H9 (cell line): ENCODE results near the gene HBS1L. TPM values are rescaled to one million over a fixed set of nuclear protein-coding genes. Genes with fewer than 3 reads are reported as not detected.

Source experiments
- DNase-seq: peaks from one replicate; pipeline ENCODE4 v3.0.0-alpha.2; 2017
- H2AFZ ChIP-seq: one replicate; pipeline ENCODE4 v1.6.1; 2013; ENCODE audit warnings: mild to moderate bottlenecking, low read length, control low read depth, moderate library complexity
- H2AK5ac ChIP-seq: 2 replicates; pipeline ENCODE4 v1.6.1; 2013; ENCODE audit warnings: low read length, control low read depth, mixed read lengths; ENCODE audit not compliant: insufficient read length
- H2BK120ac ChIP-seq: one replicate; pipeline ENCODE4 v1.6.1; 2013; ENCODE audit warnings: low read depth, mild to moderate bottlenecking, low read length, control low read depth, inconsistent platforms; ENCODE audit not compliant: poor library complexity, severe bottlenecking
- H2BK12ac ChIP-seq: 2 replicates; pipeline ENCODE4 v1.6.1; 2013; ENCODE audit warnings: low read length, control low read depth, mixed read lengths, low read depth; ENCODE audit not compliant: insufficient read length
- H2BK15ac ChIP-seq: 2 replicates; pipeline ENCODE4 v1.6.1; 2013; ENCODE audit warnings: low read depth, low read length, control low read depth
- H2BK20ac ChIP-seq: one replicate; pipeline ENCODE4 v1.6.1; 2013; ENCODE audit warnings: low read depth, mild to moderate bottlenecking, low read length, control low read depth, inconsistent platforms; ENCODE audit not compliant: poor library complexity, severe bottlenecking
- H2BK5ac ChIP-seq: 2 replicates; pipeline ENCODE4 v1.6.1; 2013; ENCODE audit warnings: low read length, control low read depth, mixed read lengths; ENCODE audit not compliant: insufficient read length
- H3K14ac ChIP-seq: 2 replicates; pipeline ENCODE4 v1.6.1; 2013; ENCODE audit warnings: low read length, control low read depth; ENCODE audit not compliant: insufficient read depth
- H3K18ac ChIP-seq: 2 replicates; pipeline ENCODE4 v1.6.1; 2013; ENCODE audit warnings: low read depth, mild to moderate bottlenecking, mixed read lengths, low read length, control low read depth; ENCODE audit not compliant: insufficient read length
- H3K23ac ChIP-seq: 2 replicates; pipeline ENCODE4 v1.6.1; 2013; ENCODE audit warnings: low read length, control low read depth, mixed read lengths, low read depth; ENCODE audit not compliant: insufficient read length
- H3K23me2 ChIP-seq: 2 replicates; pipeline ENCODE4 v1.6.1; 2013; ENCODE audit warnings: low read depth, mild to moderate bottlenecking, mixed read lengths, low read length, control low read depth; ENCODE audit not compliant: insufficient read length, poor library complexity, severe bottlenecking
- H3K27ac ChIP-seq: 2 replicates; pipeline ENCODE4 v1.5.1; 2013; ENCODE audit warnings: low read length, control low read depth, mixed read lengths, low read depth; ENCODE audit not compliant: insufficient read length
- H3K27me3 ChIP-seq: 2 replicates; pipeline ENCODE4 v1.6.1; 2013; ENCODE audit warnings: low read length, control low read depth, inconsistent platforms; ENCODE audit not compliant: insufficient read depth
- H3K4ac ChIP-seq: 2 replicates; pipeline ENCODE4 v1.6.1; 2013; ENCODE audit warnings: low read depth, mild to moderate bottlenecking, control low read depth, inconsistent platforms, low read length, moderate library complexity
- H3K4me1 ChIP-seq: 2 replicates; pipeline ENCODE4 v1.6.1; 2013; ENCODE audit warnings: low read length, control low read depth, inconsistent platforms; ENCODE audit not compliant: insufficient read depth
- H3K4me2 ChIP-seq: 2 replicates; pipeline ENCODE4 v1.6.1; 2013; ENCODE audit warnings: low read length, control low read depth, mixed read lengths; ENCODE audit not compliant: insufficient read length, insufficient read depth
- H3K56ac ChIP-seq: 2 replicates; pipeline ENCODE4 v1.6.1; 2013; ENCODE audit warnings: low read depth, mild to moderate bottlenecking, mixed read lengths, low read length, control low read depth; ENCODE audit not compliant: insufficient read length
- H3K79me1 ChIP-seq: 2 replicates; pipeline ENCODE4 v1.6.1; 2013; ENCODE audit warnings: low read depth, mild to moderate bottlenecking, moderate library complexity, low read length, control low read depth, inconsistent platforms; ENCODE audit not compliant: insufficient read depth, poor library complexity, severe bottlenecking
- H3K79me2 ChIP-seq: 2 replicates; pipeline ENCODE4 v1.6.1; 2013; ENCODE audit warnings: low read length, control low read depth, inconsistent platforms; ENCODE audit not compliant: insufficient read depth
- H3K9ac ChIP-seq: 2 replicates; pipeline ENCODE4 v1.6.1; 2013; ENCODE audit warnings: low read length, control low read depth, mixed read lengths; ENCODE audit not compliant: insufficient read length; ENCODE audit errors: extremely low read depth
- H3K9me3 ChIP-seq: one replicate; pipeline ENCODE4 v1.6.1; 2013; ENCODE audit warnings: low read depth, low read length, inconsistent platforms; ENCODE audit not compliant: control insufficient read depth
- H3T11ph ChIP-seq: one replicate; pipeline ENCODE4 v1.6.1; 2013; ENCODE audit warnings: mild to moderate bottlenecking, low read length, control low read depth, inconsistent platforms
- H4K20me1 ChIP-seq: one replicate; pipeline ENCODE4 v1.6.1; 2013; ENCODE audit not compliant: control insufficient read depth, insufficient read length, insufficient read depth
- H4K5ac ChIP-seq: 2 replicates; pipeline ENCODE4 v1.6.1; 2013; ENCODE audit warnings: low read depth, mild to moderate bottlenecking, mixed read lengths, low read length, control low read depth; ENCODE audit not compliant: insufficient read length
- H4K8ac ChIP-seq: replicated peaks from 2 replicates; pipeline ENCODE4 v1.6.1; 2013; ENCODE audit warnings: low read length, control low read depth, mixed read lengths, low read depth; ENCODE audit not compliant: insufficient read length
- H4K91ac ChIP-seq: 2 replicates; pipeline ENCODE4 v1.6.1; 2013; ENCODE audit warnings: low read depth, mild to moderate bottlenecking, moderate library complexity, mixed read lengths, low read length, control low read depth; ENCODE audit not compliant: insufficient read length
- H3K27ac Mint-ChIP-seq, 3 experiments: 2 replicates in 2 of 3; 3 replicates in 1 of 3; pipeline ENCODE4 v1.8.0; 2020 to 2021; ENCODE audit warnings: mixed read lengths in 3 of 3, mild to moderate bottlenecking in 1 of 3, moderate library complexity in 1 of 3
- H3K27me3 Mint-ChIP-seq: 2 replicates; pipeline ENCODE4 v1.8.0; 2021; ENCODE audit warnings: low read depth, mild to moderate bottlenecking, moderate library complexity, mixed read lengths
- H3K36me3 Mint-ChIP-seq, 3 experiments: 2 replicates in 2 of 3; 3 replicates in 1 of 3; pipeline ENCODE4 v1.8.0; 2020 to 2021; ENCODE audit warnings: low read depth in 3 of 3, mixed read lengths in 3 of 3; ENCODE audit not compliant: insufficient read depth in 1 of 3
- H3K4me1 Mint-ChIP-seq, 2 experiments: 2 replicates each; pipeline ENCODE4 v1.8.0; 2020; ENCODE audit warnings: mixed read lengths in 2 of 2
- H3K4me3 Mint-ChIP-seq, 2 experiments: 2 replicates in 1 of 2; 3 replicates in 1 of 2; pipeline ENCODE4 v1.8.0; 2020 to 2021; ENCODE audit warnings: mild to moderate bottlenecking in 2 of 2, mixed read lengths in 2 of 2, moderate library complexity in 1 of 2
- H3K9me3 Mint-ChIP-seq, 2 experiments: 2 replicates in 1 of 2; 3 replicates in 1 of 2; pipeline ENCODE4 v1.8.0; 2020; ENCODE audit warnings: mild to moderate bottlenecking in 2 of 2, mixed read lengths in 2 of 2, moderate library complexity in 1 of 2
- WGBS: extraction: QIAGEN DNeasy Blood & Tissue Kit; methylation state at CpG from one replicate; pipeline ENCODE4 v1.1.7; 2013; ENCODE audit warnings: missing lambda C conversion rate, low lambda C conversion rate, mixed read lengths; ENCODE audit not compliant: insufficient read length; ENCODE audit errors: extremely low coverage; 5-methylcytosine and 5-hydroxymethylcytosine counted together
- total RNA-seq: library from RNA; stranded (reverse); gene quantifications from 2 replicates; pipeline ENCODE4 v1.2.1, GENCODE V29; 2021
- TF ChIP-seq, protein P1 (sequence below): fragments of 200-600 bp; sonication (generic); conservative IDR thresholded peaks from 3 replicates; pipeline ENCODE4 v1.8.0; 2021; ENCODE audit warnings: antibody characterized with exemption, mild to moderate bottlenecking

The HBS1L gene
- total RNA-seq, 1 experiment from 2014 or later: 110 TPM

DNA sequence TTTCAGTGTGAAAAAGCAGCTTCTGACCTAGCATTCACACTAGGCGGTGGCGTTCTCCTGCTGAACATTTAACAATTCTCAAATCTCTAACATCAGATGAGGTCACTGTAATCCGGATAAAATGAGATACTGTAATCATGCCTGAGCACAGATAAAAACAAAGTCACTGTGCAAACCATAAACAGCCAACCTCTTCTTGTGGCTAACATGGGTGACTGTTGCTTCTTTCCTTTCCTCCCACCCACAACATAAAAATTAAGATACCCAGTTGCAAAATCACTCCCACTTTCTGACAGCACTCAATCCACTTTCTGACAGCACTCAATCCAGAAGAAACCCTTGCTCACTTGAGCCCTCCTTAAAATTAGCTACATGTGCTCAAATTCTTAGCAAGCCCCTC is 93.3 kb downstream of the HBS1L start:
- Histone ChIP-seq H3K23ac (no peak overlapping the region), H3K79me1 (no peaks in the 10 kb centered on the region), H3K14ac (no peak overlapping the region), H2BK120ac (no peak overlapping the region), H2AK5ac (no peak overlapping the region), H3T11ph (no peak overlapping the region), H3K79me2 (no peaks in the 10 kb centered on the region), H2BK12ac (no peak overlapping the region), H4K8ac (no peak overlapping the region), H3K18ac (no peak overlapping the region), H2BK20ac (no peak overlapping the region), H3K56ac (no peak overlapping the region), H3K4me2 (no peak overlapping the region), H4K20me1 (no peaks in the 10 kb centered on the region), H3K9me3 (no peaks in the 10 kb centered on the region), H3K4me1 (no peaks in the 10 kb centered on the region), H2BK5ac (no peak overlapping the region), H3K4ac (no peak overlapping the region), H4K5ac (no peak overlapping the region), H2BK15ac (no peak overlapping the region), H3K27ac (no peak overlapping the region), H3K9ac (no peak overlapping the region), H3K27me3 (no peaks in the 10 kb centered on the region), H3K23me2 (no peaks in the 10 kb centered on the region), H4K91ac (no peak overlapping the region), H2AFZ (no peak overlapping the region)
- Mint-ChIP-seq H3K27me3 (no peaks in the 10 kb centered on the region), H3K4me1 (no peaks in the 10 kb centered on the region), H3K36me3 (peaks cover 33 to 51% (median 48%) of the 10 kb centered on the region in 3 experiments), H3K9me3 (peaks cover 8 to 11% of the 10 kb centered on the region in 2 experiments; a peak in 4 of 5 replicates), H3K4me3 (no peak overlapping the region), H3K27ac (0 out of 7 replicates have a peak overlapping the region, but pooled peaks of 1 of the 3 experiments have one; percentile 16)
- no CpG with 5 or more reads among the region's 3 CpGs for WGBS
- no peak for DNase-seq
- TF ChIP-seq, protein P1, sequence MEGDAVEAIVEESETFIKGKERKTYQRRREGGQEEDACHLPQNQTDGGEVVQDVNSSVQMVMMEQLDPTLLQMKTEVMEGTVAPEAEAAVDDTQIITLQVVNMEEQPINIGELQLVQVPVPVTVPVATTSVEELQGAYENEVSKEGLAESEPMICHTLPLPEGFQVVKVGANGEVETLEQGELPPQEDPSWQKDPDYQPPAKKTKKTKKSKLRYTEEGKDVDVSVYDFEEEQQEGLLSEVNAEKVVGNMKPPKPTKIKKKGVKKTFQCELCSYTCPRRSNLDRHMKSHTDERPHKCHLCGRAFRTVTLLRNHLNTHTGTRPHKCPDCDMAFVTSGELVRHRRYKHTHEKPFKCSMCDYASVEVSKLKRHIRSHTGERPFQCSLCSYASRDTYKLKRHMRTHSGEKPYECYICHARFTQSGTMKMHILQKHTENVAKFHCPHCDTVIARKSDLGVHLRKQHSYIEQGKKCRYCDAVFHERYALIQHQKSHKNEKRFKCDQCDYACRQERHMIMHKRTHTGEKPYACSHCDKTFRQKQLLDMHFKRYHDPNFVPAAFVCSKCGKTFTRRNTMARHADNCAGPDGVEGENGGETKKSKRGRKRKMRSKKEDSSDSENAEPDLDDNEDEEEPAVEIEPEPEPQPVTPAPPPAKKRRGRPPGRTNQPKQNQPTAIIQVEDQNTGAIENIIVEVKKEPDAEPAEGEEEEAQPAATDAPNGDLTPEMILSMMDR: no peak
